HG03175 (cell line): ENCODE results near the gene OR2AJ1.
A peak's percentile ranks its signal among the peaks of the same experiment; 100 is the strongest.

Source experiments
- ATAC-seq: cut with Tn5 transposase; IDR thresholded peaks from one replicate; pipeline ENCODE4 v1.9.1; 2021; ENCODE audit warnings: mild to moderate bottlenecking, moderate library complexity; ENCODE audit not compliant: unreplicated experiment

Gene OR2AJ1

GRCh38 chr1:247924868-247925267 lies at the start of gene OR2AJ1:
OR2AJ1 (plus strand) TSS chr1:247924889; CDS start chr1:247933769, 8,880 bp downstream.
- no peak for ATAC-seq

GRCh38 chr1:247883346-247883745 lies 41.3 kb upstream of the OR2AJ1 start:
- ATAC-seq = no peak

GRCh38 chr1:247884797-247885413 lies 39.8 kb upstream of the OR2AJ1 start:
- no peak for ATAC-seq

- ATAC-seq = no peak
These were observed 29.5 kb upstream of the OR2AJ1 start, which contains the start of gene OR2W3 for GRCh38 chr1:247895163-247895637. OR2W3 (plus strand) TSS chr1:247895587; CDS start chr1:247895587, 0 bp downstream.

GRCh38 chr1:247895976-247896375 lies 28.7 kb upstream of the OR2AJ1 start:
- ATAC-seq = no peak

GRCh38 chr1:247904122-247904521 lies 20.6 kb upstream of the OR2AJ1 start:
- ATAC-seq = no peak

GRCh38 chr1:247905181-247905580 lies 19.5 kb upstream of the OR2AJ1 start:
- ATAC-seq = no peak

- ATAC-seq = no peak
These were observed 18.7 kb upstream of the OR2AJ1 start for GRCh38 chr1:247905910-247906503.

GRCh38 chr1:247906504-247907047 lies 18.1 kb upstream of the OR2AJ1 start:
- no peak for ATAC-seq

GRCh38 chr1:247908766-247909165 lies 15.9 kb upstream of the OR2AJ1 start:
- ATAC-seq = no peak

GRCh38 chr1:247913786-247914185 lies 10.9 kb upstream of the OR2AJ1 start:
- no peak for ATAC-seq

- no peak for ATAC-seq
These were observed 9.6 kb upstream of the OR2AJ1 start for GRCh38 chr1:247914941-247915662.

GRCh38 chr1:247919952-247920351 lies 4.7 kb upstream of the OR2AJ1 start, which contains the start of gene OR2T8:
OR2T8 (plus strand) TSS chr1:247920252; CDS start chr1:247921018, 766 bp downstream.
- ATAC-seq = no peak

- ATAC-seq = no peak
These were observed 748 bp upstream of the OR2AJ1 start for GRCh38 chr1:247923941-247924340.

- ATAC-seq = no peak
These were observed 9.3 kb downstream of the OR2AJ1 start for GRCh38 chr1:247933989-247934388.

- ATAC-seq = no peak
These were observed 11.1 kb downstream of the OR2AJ1 start for GRCh38 chr1:247935781-247936180.

GRCh38 chr1:247936415-247936814 lies 11.7 kb downstream of the OR2AJ1 start:
- ATAC-seq = no peak

- peak; percentile 100 for ATAC-seq
These were observed 12.5 kb downstream of the OR2AJ1 start for GRCh38 chr1:247936965-247937734.

GRCh38 chr1:247942624-247943023 lies 17.9 kb downstream of the OR2AJ1 start:
- ATAC-seq = no peak

- ATAC-seq = no peak
These were observed 23.9 kb downstream of the OR2AJ1 start, which contains the start of gene OR2L8 for GRCh38 chr1:247948558-247948957. OR2L8 (plus strand) TSS chr1:247948858; CDS start chr1:247948858, 0 bp downstream.

GRCh38 chr1:247953408-247953807 lies 28.7 kb downstream of the OR2AJ1 start:
- no peak for ATAC-seq
